Skin epidermis (tissue), 12 donors: Measurements from ENCODE around the gene ZBTB16.

Experiments
- H3K27ac ChIP-seq, 21 experiments: fragments of 200-600 bp; sonication (generic) in 11 of 21; one replicate each; pipeline ENCODE4 v1.5.0; 2020; ENCODE audit warnings: mild to moderate bottlenecking in 3 of 21, inconsistent platforms in 2 of 21, moderate library complexity in 2 of 21
- H3K4me3 ChIP-seq, 7 experiments: fragments of 200-600 bp; sonication (generic) in 2 of 7; one replicate each; pipeline ENCODE4 v1.5.0; 2020; ENCODE audit warnings: inconsistent platforms in 2 of 7, mild to moderate bottlenecking in 2 of 7, moderate library complexity in 1 of 7

Gene ZBTB16

DNA sequence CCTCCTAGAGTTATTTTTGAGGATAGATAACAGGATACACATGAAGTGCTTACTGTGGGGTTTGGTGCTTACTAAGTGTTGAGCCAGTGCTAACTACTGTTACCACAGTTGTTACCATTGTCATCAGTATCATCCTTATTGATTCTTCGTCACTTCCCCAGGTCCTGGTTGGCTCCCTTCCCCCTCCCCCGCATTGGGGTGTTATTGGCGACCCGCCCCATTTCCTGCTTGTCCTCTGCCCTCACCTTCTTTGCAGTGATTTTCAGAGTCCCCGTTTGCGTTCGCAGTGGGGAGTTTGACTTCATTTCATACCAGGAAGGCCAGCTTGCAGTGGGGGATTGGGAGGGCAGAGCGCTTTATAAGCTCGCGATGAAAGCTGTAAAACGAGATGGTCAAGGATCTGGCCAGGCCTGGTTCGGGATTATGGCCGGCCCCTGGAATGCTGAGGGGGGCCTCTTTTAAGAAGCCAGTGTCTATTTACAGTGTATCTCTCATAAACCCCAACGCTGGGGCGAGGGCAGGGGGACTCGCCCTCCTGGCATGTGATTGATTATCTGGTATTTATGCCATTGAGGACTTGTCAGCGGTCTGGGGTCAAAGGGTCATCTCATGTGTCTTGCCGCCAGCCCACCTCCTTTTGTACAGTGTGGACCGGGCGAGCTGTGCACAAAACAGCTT lies 152.1 kb downstream of the ZBTB16 start:
- Histone ChIP-seq H3K4me3 (no peak overlapping the region), H3K27ac (no peak overlapping the region)

DNA sequence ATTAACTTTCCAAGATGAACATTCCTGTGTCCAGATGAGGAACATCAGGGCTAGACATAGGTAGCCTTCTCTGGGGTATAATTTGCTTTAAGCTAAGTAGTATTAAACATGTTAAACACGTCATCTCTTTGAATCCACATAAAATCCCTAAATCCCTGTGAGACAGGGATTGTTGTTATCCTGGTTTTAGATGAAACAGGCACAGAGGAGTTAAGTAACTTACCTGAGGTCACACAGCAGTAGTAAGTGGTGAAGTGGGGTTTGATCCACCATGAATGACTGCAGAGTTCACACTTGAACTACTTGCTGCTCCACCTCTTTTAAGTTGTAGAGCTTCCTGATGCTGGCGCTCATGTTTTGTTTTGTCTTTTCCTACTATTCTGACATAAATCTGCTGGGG lies 154.1 kb downstream of the ZBTB16 start:
- no peak overlapping the region for H3K27ac ChIP-seq

GRCh38 chr11:114215428-114215827 lies 155.9 kb downstream of the ZBTB16 start:
- H3K27ac ChIP-seq, result no peak overlapping the region

More for the DNA sequence above, 154.1 kb downstream of the ZBTB16 start:
- no peak overlapping the region for H3K4me3 ChIP-seq

DNA sequence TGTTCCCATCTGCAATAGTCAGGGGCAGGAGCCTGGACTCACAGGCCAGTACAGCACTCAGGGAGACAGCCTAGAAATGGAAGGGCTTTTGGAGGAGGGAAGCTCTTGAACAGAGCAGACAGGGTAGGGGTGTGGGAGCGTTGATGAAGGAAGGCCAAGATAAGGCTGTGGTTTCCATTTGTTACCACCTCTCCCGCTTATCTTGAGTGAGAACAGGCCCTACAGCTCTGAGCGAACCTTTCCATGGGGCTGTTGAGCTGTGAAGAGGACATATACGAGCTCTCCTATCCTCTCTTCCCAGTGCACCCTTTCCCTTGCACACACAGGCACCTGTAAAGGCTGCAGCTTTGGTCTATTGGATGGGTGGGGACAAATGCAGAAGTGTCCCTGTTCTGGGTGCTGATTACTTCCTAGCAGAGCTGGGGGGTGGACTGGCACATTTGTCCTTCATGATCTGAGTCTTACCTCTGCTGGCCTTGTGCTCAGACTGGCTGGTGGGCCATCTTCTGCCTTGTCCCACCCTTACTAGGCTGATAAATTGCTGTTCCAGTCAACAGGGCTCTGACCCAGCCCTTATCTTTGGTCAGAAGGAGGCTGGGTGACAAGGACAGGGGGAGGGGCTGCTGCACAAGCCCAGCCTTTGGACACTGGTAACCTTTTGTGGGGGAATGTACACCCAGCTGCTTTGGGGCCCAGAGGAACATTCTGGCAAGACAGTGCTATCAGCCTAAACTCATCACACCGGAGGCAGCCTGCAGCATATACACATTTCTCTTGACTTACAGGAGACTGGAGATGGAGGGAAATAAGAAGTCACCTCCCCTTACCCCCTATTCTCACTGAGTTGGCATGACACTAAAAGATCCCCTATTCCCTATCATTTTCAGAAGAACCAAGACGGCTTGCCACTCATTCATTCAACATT lies 156.6 kb downstream of the ZBTB16 start:
- H3K4me3 ChIP-seq, result no peak overlapping the region
- H3K27ac ChIP-seq, result peak overlapping the region in 4 of 21 experiments; percentile 15 to 46 (median 35)

More at GRCh38 chr11:114215428-114215827, 155.9 kb downstream of the ZBTB16 start:
- H3K4me3 ChIP-seq, result no peak overlapping the region

DNA sequence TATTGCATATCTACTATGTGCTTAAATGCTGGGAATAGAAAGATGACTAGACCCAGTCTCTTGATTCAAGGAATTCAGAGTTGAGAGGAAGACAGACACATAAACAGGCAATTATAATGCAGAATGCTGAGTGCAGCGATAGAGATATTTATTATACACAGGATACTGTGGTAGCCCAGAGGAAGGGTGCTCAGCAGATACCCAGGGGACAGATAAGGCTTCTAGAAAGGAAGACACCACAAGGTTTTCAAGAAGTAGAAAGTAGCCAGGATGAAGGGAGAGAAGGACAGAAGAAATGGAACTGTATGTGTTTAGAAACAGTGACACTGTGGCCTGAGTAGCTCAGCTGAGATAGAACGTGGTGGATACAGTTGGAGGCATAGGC lies 157.3 kb downstream of the ZBTB16 start:
- H3K27ac ChIP-seq, result peak overlapping the region in 3 of 21 experiments; percentile 22 to 39 (median 31)
- no peak overlapping the region for H3K4me3 ChIP-seq

GRCh38 chr11:114218508-114218907 lies 159.0 kb downstream of the ZBTB16 start:
- H3K27ac ChIP-seq, result no peak overlapping the region

DNA sequence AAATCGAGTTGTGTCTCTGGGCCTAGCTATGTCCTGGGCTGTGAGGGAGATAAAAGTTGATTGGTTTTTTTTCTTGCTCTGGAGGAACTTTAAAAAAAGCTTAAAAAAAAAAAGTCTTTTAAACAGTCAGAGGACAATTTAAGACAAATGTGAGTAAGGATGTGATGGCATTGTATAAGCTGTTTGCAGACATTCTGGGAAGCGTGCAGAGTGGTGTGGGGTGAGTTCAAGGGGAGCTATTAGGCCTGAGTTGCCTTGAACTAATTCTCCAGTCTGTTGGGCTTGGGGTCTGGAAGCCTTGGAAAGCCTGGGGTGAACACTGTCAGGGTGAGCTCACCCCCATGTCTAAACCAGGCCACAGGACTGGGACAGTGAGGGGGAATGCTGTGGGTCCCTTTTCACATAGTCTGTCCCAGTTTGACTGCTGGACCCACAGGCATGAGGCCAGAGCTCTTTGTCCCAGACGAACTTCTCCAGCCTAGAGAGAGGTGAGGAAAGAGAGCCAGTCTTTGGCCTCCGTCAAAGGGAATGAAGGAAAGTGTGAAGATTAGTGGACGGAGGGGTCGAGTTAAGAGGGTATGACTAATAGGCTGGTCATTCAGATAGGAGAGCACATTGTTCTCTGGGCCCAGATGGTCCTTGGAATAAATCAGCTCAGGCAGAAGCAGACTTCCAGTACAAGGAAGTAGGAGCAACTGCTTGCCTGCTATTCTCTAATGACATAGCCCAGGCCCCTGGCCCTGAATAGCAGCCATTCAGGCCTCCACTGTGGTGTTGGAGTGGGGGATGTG lies 160.2 kb downstream of the ZBTB16 start:
- no peak overlapping the region for H3K4me3 ChIP-seq
- H3K27ac ChIP-seq, result no peak overlapping the region

More at GRCh38 chr11:114218508-114218907, 159.0 kb downstream of the ZBTB16 start:
- H3K4me3 ChIP-seq, result no peak overlapping the region

- Histone ChIP-seq H3K27ac (no peak overlapping the region), H3K4me3 (no peak overlapping the region)
These were observed 161.5 kb downstream of the ZBTB16 start for GRCh38 chr11:114221037-114221436.

DNA sequence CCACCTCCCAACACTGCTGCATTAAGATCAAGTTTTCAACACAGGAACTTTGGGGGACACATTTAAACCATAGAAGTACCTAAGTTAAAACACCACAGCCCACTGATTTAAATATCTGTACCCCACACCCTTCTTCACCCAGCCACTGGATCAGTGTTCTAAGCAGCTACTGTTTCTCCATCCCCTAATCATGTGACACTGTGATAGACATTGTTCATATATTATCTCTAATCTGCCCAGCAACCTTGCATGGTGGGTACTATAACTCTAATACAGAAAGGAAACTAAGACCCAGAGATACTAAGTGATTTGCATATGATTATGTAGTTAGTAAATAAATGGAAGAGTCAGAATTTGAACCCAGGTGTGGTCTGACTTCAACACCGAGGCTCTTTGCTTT lies 166.2 kb downstream of the ZBTB16 start:
- Histone ChIP-seq H3K27ac (no peak overlapping the region), H3K4me3 (no peak overlapping the region)

DNA sequence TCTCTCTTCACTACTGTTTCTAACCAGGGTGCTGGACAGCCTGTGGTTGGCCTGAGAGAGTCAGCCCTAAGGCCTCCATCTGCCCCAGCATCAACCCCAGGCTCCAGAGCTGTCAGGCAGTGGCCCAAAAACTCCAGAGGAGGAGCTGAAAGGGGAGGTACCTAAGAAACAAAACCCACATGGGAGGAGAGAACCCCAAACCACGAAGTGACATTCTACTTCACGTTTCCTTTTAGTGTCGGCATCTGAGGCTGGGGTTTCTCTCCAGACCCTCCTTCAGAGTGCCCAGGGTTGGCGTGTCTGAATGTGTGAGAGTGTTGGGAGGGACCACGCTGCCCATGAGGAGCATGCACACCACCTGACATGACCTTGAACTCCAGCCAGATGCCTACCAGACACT lies 166.8 kb downstream of the ZBTB16 start:
- no peak overlapping the region for H3K4me3 ChIP-seq
- H3K27ac ChIP-seq, result no peak overlapping the region

- Histone ChIP-seq H3K27ac (no peak overlapping the region), H3K4me3 (no peak overlapping the region)
These were observed 169.2 kb downstream of the ZBTB16 start for GRCh38 chr11:114228435-114229411.

- Histone ChIP-seq H3K4me3 (no peak overlapping the region), H3K27ac (no peak overlapping the region)
These were observed 170.7 kb downstream of the ZBTB16 start for GRCh38 chr11:114230031-114230704.

DNA sequence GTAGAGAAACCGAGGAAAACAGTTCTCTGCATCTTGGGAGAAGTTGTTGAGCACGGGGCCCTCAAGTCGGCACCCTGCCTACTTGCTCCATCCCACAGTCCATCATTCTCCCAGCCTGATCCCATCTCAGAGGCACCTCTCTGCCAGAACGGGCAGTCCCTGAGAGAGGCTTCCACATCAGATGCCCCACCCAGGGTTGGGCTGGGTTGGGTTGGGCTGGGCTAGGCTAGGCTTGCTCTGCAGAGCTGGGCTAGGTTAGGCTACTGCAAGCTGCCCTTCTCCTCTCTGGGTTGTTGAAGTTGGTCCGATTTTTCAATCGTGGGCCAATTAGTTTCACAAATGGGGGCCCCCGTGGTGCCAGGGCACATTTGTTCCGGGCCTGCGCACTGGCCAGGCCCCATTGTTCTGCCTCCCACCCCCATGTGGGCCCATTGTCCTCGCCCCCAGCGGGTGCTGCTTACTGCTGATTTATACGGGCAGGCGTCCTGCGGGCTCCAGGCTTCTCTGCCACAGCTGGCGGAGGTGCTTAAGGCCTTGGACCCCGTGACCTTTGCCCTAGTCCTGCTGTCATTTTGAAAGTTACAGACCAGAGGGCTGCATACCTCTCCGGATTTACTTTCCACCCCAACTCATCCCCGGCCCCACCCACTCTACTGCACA lies 173.0 kb downstream of the ZBTB16 start:
- H3K4me3 ChIP-seq, result no peak overlapping the region
- peak overlapping the region in 2 of 21 experiments; percentile 30 to 60 for H3K27ac ChIP-seq

GRCh38 chr11:114233755-114234154 lies 174.2 kb downstream of the ZBTB16 start:
- Histone ChIP-seq H3K27ac (no peak overlapping the region), H3K4me3 (no peak overlapping the region)

DNA sequence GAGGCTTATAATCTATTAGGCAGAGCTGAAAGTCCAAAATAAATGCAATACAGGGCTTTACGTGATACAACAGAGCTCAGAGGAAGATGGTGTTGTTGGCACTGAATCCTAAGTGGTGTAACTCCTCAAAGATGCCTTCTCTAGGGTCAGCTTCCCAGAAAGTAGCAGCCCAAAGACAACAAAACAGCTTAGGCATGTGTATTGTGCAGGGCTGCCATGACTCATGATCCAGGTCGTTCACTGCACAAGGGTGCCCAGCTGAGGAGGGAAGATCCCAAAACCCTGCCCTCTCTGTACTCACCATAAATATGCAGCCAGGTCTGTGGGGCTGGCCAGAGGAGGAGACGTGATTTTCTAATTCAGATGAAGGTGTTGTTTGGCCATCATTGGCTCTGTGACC lies 177.3 kb downstream of the ZBTB16 start:
- Histone ChIP-seq H3K27ac (no peak overlapping the region), H3K4me3 (no peak overlapping the region)

DNA sequence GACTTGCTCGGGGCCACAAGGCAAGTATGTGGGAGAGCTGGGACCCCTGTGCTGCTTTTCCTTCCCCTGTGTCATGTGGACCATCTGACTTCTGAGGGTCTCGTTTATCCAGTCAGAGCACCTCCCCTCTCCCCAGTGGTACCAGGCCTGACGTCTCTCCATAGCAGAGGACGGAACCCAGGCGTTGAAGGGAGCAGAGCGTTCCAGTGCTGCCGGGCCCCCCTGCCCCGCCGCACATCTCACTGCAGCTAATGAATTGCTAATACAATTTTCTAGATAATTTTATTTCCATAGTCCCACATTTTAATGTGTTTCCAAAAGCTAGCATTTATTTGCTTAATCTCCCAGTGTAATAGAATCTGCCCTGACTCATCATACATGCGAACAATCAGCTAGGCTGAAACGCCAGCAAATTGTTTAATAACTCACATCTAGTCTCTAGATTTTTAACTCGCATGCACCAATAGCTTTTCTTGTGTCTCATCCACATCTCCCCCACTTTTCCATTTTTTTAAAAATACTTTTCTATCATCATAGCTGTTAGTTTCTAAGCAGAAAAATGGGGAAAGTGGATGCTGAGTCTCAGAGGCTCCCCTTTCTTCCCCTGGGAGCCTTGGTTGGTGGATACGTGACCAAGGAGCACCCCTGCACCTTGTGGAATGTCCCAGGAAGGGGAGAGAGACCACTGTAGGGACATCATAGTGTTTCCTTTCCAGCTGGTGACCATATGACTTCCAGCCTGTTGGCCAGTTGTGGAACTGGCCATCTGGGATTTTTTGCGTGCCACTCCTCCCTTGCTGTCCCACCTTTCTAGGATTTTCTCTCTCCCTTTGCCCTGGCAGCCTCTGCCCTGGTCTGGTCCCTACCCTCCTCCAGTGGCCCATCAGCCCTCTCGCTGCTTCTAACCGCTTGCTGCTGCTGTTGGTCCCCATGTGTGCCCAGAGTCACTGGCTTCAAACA lies 178.1 kb downstream of the ZBTB16 start:
- H3K4me3 ChIP-seq, result no peak overlapping the region
- H3K27ac ChIP-seq, result no peak overlapping the region

GRCh38 chr11:114239753-114240161 lies 180.2 kb downstream of the ZBTB16 start:
- no peak overlapping the region for H3K4me3 ChIP-seq
- no peak overlapping the region for H3K27ac ChIP-seq
